AG09319 (cell line): ENCODE measurements around the gene KCNJ9.

Source experiments
- DNase-seq: peaks from one replicate; pipeline ENCODE4 v3.0.0-alpha.2; 2010; ENCODE audit warnings: low read depth; ENCODE audit errors: extremely low read depth
- TF ChIP-seq, protein P1 (sequence below): IDR thresholded peaks from 2 replicates; pipeline ENCODE4 v1.5.1; 2011; ENCODE audit warnings: low read depth, mild to moderate bottlenecking, inconsistent platforms, low read length, moderate library complexity

KCNJ9 gene

DNA sequence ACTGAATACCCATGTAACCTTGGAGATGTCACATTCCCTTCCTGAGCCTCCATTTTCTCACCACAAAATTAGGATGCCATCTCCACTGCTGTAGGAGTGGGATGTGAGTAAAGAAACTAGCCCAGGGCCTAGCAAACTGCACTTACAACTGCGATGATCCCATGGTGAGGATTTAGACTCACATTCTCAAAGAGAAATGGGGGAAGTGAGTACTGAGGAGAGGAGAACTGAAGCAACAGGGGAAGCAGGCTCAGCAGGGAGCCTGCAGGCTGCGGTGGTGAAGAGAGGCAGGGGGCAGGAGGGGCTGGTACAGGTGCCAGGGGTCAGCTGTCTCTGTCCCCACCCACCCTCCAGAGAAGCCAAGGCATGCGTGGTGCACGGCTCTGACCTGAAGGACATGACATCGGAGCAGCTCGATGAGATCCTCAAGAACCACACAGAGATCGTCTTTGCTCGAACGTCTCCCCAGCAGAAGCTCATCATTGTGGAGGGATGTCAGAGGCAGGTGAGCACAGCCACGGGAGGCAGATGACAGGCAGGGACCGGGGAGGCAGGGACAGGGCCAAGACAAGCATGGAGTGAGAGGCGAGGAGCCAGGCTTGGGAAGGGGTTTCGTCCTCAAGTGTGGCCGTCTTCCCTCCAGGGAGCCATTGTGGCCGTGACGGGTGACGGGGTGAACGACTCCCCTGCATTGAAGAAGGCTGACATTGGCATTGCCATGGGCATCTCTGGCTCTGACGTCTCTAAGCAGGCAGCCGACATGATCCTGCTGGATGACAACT is 53.6 kb downstream of the KCNJ9 start:
- TF ChIP-seq, protein P1, sequence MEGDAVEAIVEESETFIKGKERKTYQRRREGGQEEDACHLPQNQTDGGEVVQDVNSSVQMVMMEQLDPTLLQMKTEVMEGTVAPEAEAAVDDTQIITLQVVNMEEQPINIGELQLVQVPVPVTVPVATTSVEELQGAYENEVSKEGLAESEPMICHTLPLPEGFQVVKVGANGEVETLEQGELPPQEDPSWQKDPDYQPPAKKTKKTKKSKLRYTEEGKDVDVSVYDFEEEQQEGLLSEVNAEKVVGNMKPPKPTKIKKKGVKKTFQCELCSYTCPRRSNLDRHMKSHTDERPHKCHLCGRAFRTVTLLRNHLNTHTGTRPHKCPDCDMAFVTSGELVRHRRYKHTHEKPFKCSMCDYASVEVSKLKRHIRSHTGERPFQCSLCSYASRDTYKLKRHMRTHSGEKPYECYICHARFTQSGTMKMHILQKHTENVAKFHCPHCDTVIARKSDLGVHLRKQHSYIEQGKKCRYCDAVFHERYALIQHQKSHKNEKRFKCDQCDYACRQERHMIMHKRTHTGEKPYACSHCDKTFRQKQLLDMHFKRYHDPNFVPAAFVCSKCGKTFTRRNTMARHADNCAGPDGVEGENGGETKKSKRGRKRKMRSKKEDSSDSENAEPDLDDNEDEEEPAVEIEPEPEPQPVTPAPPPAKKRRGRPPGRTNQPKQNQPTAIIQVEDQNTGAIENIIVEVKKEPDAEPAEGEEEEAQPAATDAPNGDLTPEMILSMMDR, result no peak
- no peak for DNase-seq

DNA sequence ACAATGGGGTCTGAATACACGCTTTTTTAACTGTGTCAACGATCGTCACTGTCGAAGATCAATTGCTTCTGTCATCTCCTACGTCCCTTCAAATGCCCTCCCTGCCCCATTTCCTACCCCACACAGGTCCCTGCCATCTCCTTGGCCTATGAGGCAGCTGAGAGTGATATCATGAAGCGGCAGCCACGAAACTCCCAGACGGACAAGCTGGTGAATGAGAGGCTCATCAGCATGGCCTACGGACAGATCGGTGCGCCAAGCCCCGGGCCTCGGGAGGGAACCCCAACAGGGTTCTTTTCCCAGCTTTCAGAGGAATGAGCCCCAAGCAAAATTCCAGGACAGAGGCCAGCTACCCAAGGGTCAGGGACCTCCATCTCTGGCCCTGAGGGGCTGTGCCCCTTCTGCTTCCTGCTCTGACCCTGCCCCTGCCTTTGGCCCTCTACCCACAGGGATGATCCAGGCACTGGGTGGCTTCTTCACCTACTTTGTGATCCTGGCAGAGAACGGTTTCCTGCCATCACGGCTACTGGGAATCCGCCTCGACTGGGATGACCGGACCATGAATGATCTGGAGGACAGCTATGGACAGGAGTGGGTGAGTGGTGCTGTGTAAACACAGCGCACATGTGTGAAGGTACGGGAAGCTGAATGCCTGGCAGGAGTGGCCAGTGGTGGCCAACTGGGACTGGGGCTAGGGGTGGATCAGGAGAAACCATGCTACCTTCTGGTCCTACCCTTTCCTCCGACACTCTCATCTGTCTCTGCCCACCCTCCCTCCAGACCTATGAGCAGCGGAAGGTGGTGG is 55.0 kb downstream of the KCNJ9 start:
- no peak for DNase-seq
- TF ChIP-seq, protein P1, result no peak

DNA sequence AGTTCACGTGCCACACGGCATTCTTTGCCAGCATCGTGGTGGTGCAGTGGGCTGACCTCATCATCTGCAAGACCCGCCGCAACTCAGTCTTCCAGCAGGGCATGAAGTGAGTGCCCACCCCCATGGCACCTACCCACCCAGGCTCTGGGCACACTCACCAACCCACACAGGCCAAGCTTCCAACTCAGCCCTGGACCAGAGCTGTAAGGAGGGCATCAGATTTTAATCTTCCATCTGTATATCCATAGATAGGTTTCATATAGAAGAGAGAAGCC is 55.5 kb downstream of the KCNJ9 start:
- TF ChIP-seq, protein P1, result no peak
- DNase-seq, result no peak

DNA sequence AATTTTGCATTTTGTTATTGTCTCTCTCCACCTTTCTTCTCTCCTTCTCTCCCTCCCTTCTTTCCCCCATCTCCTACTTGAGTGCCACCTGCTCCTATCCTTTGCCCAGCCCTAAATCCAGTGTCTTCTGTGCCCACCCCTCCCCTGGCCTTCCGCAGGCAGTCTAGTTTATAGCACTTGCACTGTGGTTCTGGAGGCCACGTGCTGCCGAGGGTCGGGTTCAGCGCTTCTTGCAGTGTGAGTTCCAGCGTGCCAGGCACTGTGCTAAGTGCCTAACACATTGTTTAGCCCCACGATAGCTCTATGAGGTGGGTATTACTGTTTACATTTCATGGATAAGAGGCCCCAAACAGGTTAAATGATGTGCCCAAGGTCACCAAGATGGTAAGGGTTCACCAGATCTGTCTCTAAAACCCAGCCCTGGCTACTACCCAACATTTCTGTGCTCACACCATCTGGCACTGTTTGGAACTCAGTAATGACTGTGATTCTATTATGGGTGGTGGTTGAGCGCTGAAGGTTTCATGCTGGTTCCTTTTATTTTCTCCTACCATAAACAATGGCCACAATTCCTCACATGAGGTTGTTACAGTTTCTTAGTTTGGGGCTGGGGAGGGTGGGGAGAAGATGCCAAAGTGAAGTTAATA is 56.0 kb downstream of the KCNJ9 start:
- no peak for DNase-seq
- TF ChIP-seq, protein P1, result no peak

DNA sequence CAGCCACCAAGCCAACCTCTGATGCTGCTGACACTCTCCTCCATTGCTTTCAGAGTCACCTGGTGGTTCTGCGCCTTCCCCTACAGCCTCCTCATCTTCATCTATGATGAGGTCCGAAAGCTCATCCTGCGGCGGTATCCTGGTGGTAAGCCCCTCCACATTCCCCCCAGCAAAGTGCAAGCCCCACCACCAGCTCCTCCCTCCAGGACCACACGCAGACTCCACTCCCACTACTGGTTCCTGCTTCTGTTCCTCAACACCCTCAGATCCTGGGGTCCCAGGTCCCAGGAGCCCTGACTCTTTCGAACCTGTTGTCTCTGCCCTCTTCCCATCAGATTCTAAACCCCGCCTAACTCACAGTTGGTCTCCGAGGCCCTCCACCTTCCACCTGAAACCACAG is 58.5 kb downstream of the KCNJ9 start:
- no peak for DNase-seq
- TF ChIP-seq, protein P1, result no peak
